Stimulated activated CD8-positive, alpha-beta memory T cell treated with anti-CD3 and anti-CD28 coated beads, Interleukin-15, amount 100 ng/mL, for 4 hours (primary cell): ENCODE measurements around the gene SPTB.

Experiments
- DNase-seq, 2 donors: peaks; one replicate each; pipeline ENCODE4 v3.0.0-alpha.2; 2020; ENCODE audit warnings: low read depth in 2 of 2

The SPTB gene

GRCh38 chr14:64748995-64749714 is 130.6 kb downstream of the SPTB start:
- no peak for DNase-seq

GRCh38 chr14:64748521-64748920 is 131.2 kb downstream of the SPTB start:
- no peak for DNase-seq

GRCh38 chr14:64747327-64747726 is 132.4 kb downstream of the SPTB start:
- DNase-seq = no peak

GRCh38 chr14:64746298-64747250 is 133.1 kb downstream of the SPTB start:
- DNase-seq = no peak

DNA sequence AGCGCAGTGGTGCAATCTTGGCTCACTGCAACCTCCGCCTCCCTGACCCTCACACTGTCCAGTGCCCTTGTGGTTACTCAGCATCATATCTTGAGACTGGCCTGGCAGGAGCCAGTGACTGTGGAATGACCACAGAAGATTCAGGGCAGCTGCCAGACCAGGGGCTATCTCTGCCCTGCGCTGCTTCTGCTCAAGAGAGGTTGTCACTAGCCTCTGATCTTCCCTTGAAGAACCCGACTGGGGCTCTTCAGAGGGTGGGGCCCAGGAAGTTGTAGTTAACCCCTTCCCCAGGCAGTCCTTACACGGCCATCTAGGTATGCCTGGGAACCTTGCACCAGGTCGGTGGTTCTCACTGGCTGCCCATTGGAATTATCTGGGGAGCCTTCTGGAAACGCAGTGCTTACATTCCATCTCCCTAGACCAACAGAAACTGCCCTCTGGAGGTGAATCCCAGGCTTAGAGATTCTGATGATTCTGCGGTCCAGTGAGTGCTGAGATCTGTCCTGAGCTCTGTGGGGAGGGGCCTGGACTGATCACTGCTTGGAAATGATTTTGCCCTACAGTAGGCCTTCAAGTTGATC is 134.1 kb downstream of the SPTB start:
- DNase-seq = no peak

DNA sequence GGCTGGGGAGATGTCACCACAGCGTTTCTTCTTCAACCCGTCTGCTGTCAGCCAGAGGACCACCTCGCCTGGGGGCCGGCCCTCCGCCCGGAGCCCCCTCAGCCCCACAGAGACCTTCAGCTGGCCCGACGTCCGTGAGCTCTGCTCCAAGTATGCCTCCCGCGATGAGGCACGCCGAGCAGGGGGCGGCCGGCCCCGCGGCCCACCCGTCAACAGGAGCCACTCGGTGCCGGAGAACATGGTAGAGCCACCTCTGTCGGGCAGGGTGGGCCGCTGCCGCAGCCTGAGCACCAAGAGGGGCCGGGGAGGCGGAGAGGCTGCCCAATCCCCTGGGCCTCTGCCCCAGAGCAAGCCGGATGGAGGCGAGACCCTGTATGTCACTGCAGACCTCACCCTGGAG is 136.6 kb downstream of the SPTB start:
- no peak for DNase-seq

- no peak for DNase-seq
Observed at GRCh38 chr14:64741961-64742360, 137.7 kb downstream of the SPTB start.

- DNase-seq = no peak
Observed at GRCh38 chr14:64741200-64741599, 138.5 kb downstream of the SPTB start.

DNA sequence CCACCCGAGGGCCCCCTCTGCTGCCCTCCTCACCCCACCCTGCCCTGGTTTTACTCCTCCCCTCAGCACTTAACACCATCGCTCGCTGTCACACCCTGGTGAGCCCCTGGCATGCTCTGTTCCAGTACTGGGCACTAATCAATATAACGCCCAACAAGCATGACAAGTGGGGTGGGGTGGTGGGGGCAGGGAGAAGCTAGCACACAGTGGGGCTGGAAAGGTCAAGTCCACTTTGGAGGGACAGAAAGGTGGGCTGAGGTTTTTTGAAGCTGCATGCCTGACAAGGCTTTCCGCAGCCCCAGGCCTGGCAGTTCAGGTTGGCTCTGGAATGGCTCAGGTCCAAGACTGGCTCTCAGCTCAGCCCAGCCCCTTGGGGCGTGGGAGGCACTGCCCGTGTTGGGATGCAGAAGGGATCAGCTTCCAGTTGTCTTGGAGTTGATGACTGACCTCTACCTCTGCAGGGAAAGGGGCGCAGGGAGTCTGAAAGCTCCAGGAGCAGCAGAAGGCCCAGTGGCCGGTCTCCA is 141.4 kb downstream of the SPTB start:
- no peak for DNase-seq

GRCh38 chr14:64737391-64738280 is 142.1 kb downstream of the SPTB start:
- DNase-seq = no peak

- no peak for DNase-seq
Observed at GRCh38 chr14:64736271-64737169, 143.2 kb downstream of the SPTB start.

DNA sequence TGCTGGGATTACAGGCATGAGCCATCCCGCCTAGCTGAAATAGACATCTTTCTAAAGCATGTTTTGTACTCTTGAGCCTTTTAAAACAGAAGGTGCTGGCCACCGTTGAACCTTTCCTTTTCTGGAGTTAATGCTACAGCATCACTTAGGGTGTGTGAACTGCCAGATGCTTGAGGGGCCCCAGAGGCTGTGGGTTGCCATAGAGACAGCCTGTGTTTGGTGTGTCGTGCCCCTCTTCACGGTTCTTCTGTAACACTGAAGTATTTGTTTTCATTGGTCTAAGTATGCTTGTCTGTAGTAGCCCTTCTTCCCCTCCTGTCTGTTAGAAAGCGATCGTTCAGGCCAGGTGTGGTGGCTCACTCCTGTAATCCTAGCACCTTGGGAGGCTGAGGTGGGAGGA is 144.7 kb downstream of the SPTB start:
- DNase-seq = no peak

DNA sequence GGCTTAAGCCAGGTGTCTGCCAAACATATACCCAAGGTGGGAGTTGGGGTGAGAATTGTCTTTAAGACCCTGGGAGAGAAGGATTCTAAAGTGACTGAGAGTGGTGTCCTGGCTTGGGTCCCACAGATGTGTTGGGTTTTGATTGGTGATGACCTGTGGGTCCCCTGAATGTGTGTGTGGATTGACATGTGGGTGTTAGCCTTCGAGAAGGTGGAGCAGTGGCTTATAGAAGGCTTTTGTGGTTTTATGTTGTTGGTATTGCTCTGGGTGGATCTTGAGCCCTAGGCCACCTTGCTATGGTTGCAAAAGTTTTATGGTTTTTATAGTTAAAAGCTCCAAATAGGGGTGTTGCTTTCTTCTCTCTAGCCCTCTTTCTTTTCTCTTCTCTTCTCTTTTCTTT is 145.8 kb downstream of the SPTB start:
- DNase-seq = no peak

- DNase-seq = no peak
Observed at GRCh38 chr14:64733321-64733720, 146.4 kb downstream of the SPTB start.

DNA sequence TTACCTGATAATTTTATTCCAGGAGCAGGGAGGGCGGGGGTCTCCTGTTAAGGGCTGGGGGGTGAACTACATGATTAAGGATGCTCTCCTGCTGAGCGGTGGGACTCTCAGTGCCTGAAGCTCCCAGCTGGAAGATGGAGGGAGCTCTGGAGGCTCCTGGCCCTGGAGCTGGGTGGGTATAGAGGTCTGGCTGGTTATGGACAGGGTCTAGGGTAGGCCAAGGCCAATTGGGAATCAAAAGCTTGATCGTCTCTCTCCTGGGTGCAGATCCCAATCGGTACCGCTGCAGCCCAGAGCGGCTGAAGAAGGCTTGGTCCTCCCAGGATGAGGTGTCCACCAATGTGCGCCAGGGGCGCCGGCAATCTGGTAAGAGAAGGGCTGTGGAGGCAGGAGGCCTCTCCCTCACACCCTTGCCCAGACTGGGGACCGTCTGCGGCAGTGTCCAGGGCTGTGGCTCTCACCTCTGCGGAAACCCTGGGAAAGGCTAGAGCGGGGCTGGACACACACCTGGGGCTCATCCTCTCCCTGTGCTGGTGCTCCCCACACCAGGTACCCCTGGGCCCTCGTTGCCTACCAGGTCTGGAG is 147.1 kb downstream of the SPTB start:
- DNase-seq = no peak

DNA sequence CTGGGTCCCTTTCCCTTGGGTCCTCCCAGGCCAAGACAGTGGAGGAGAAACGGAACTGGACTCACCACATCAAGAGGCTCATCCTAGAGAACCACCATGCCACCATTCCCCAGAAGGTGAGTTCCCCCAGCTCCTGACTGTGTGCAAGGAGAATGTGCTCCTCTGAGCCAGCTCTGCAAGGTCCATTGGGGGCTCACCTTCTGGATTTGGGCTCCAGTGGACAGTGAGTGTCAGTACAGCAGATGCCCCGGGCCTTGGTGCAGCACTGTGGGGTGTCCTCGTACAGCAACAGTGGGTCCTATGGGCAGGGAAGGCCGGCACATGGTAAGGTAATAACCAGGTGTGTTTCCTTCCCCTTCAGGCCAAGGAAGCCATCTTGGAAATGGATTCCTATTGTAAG is 147.6 kb downstream of the SPTB start:
- DNase-seq = no peak

GRCh38 chr14:64731141-64731581 is 148.5 kb downstream of the SPTB start:
- DNase-seq = no peak

DNA sequence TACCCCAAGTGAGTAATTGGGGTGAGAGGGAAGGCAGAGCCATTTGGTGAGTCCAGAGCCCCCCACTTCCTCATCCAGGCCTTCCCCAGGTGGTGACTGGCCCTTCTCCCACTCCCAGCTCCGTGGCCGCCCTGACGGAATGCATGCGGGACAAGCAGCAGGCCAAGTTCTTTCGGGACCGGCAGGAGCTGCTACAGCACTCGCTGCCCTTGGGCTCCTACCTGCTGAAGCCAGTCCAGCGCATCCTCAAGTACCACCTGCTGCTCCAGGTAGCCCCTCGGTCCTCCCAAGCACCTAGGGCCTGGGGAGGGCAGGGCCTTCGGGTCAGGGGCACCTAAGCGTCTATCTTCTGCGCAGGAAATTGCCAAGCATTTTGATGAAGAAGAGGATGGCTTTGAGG is 149.0 kb downstream of the SPTB start:
- DNase-seq = no peak

GRCh38 chr14:64730061-64730440 is 149.7 kb downstream of the SPTB start:
- no peak for DNase-seq
